BE2C (cell line): ENCODE data around the gene VMO1.

Source experiments
- DNase-seq: peaks from one replicate; pipeline ENCODE4 v3.0.0-alpha.2; 2020
- H3K27me3 ChIP-seq: fragments of 250-450 bp; sonication (Bioruptor Pico); 2 replicates; pipeline ENCODE4 v1.5.1; 2020; ENCODE audit warnings: mild to moderate bottlenecking
- H3K36me3 ChIP-seq: fragments of 250-450 bp; sonication (Bioruptor Pico); 2 replicates; pipeline ENCODE4 v1.5.1; 2020; ENCODE audit warnings: mild to moderate bottlenecking
- H3K4me1 ChIP-seq: fragments of 250-450 bp; sonication (Bioruptor Pico); 2 replicates; pipeline ENCODE4 v1.5.1; 2020
- H3K4me3 ChIP-seq: 2 replicates; pipeline ENCODE4 v1.5.1; 2011; ENCODE audit warnings: low read depth, low read length
- H3K9me3 ChIP-seq: fragments of 250-450 bp; sonication (Bioruptor Pico); 2 replicates; pipeline ENCODE4 v1.5.1; 2020
- TF ChIP-seq, protein P1 (sequence below): IDR thresholded peaks from 2 replicates; pipeline ENCODE4 v1.5.1; 2012; ENCODE audit warnings: mild to moderate bottlenecking, low read depth, low read length

Gene VMO1

DNA sequence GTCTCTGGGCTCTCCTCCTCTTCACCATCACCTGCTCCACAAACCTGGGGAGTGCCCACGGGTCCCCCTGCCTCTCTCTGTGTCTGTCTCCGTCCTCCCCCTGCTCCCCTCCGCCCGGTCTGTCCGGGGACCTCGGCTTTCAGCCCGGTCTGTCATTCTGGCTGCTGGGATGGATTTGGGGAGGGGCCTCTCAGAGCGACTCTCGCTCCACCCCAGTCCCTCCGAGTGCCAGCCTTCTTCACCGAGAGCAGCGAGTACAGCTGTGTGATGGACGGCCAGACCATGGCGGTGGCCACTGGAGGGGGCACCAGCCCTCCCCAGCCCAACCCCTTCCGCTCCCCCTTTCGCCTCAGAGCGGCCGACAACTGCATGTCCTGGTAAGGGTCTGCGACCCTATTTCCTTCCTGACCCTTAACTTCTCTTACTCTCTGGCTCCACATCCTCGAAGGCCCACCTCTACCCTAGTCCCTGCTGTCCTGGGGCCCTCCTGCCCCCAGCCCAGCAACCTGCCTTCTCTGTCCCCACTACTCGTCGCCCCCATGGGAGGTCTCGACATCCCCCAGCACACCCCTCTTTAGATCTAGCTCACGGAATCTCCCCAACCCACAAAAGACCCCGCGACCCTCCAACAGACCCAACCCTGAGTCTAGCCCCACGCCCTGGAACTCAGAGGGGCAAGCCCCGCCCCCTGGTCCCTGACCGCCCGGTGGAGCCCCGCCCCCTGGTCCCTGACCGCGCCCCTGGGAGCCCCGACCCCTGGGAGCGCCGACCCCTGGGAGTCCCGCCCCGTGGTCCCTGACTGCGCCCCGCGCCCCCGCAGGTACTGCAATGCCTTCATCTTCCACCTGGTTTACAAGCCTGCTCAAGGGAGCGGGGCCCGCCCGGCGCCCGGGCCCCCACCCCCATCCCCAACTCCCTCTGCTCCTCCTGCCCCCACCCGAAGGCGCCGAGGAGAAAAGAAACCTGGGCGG is 40.9 kb downstream of the VMO1 start:
- no peaks in the 10 kb centered on the region for H3K36me3 ChIP-seq
- H3K27me3 ChIP-seq, result peaks cover 32% of the 10 kb centered on the region
- H3K4me3 ChIP-seq, result no peak overlapping the region
- DNase-seq, result no peak
- H3K4me1 ChIP-seq, result no peaks in the 10 kb centered on the region
- TF ChIP-seq, protein P1, sequence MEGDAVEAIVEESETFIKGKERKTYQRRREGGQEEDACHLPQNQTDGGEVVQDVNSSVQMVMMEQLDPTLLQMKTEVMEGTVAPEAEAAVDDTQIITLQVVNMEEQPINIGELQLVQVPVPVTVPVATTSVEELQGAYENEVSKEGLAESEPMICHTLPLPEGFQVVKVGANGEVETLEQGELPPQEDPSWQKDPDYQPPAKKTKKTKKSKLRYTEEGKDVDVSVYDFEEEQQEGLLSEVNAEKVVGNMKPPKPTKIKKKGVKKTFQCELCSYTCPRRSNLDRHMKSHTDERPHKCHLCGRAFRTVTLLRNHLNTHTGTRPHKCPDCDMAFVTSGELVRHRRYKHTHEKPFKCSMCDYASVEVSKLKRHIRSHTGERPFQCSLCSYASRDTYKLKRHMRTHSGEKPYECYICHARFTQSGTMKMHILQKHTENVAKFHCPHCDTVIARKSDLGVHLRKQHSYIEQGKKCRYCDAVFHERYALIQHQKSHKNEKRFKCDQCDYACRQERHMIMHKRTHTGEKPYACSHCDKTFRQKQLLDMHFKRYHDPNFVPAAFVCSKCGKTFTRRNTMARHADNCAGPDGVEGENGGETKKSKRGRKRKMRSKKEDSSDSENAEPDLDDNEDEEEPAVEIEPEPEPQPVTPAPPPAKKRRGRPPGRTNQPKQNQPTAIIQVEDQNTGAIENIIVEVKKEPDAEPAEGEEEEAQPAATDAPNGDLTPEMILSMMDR, result no peak
- H3K9me3 ChIP-seq, result no peaks in the 10 kb centered on the region

DNA sequence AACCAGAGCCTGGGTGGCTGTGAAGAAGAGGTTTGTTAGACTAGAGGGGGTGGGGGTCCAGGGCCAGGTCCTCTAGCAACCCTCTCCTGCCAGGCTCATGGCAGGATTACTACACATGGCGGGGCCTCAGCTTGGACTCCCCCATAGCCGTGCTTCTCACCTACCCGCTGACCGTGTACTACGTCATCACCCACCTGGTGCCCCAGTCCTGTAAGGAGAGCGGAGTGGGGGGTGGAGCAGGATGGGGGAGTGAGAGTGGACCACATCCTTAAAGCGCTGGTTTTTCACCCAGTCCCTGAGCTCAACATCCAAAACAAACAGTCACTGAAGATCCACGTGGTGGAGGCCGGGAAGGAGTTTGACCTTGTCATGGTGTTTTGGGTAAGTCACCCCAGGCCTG is 42.3 kb downstream of the VMO1 start:
- no peaks in the 10 kb centered on the region for H3K4me1 ChIP-seq
- H3K9me3 ChIP-seq, result no peaks in the 10 kb centered on the region
- TF ChIP-seq, protein P1, result no peak
- H3K27me3 ChIP-seq, result peaks cover 40% of the 10 kb centered on the region
- H3K4me3 ChIP-seq, result no peak overlapping the region
- H3K36me3 ChIP-seq, result no peaks in the 10 kb centered on the region
- DNase-seq, result no peak

DNA sequence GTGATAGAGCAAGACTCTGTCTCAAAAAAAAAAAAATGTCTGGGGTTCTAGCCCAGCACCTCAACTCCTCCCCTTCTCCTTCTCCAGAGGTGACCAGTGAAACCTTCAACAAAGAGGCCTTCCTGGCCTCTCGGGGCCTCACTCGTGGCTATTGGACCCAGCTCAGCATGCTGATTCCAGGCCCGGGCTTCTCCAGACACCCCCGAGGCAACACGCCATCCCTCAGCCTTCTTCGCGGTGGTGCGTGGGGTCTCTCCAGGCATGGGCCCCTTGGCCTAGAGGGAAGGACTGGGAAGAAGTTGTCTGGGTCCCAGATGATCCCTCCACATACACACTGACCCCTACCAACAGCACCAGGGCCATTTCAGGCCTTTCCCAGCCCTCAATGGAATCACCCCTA is 42.9 kb downstream of the VMO1 start:
- Histone ChIP-seq H3K27me3 (peaks cover 40% of the 10 kb centered on the region), H3K9me3 (no peaks in the 10 kb centered on the region), H3K4me1 (no peaks in the 10 kb centered on the region), H3K4me3 (no peak overlapping the region), H3K36me3 (no peaks in the 10 kb centered on the region)
- TF ChIP-seq, protein P1, result no peak
- no peak for DNase-seq

DNA sequence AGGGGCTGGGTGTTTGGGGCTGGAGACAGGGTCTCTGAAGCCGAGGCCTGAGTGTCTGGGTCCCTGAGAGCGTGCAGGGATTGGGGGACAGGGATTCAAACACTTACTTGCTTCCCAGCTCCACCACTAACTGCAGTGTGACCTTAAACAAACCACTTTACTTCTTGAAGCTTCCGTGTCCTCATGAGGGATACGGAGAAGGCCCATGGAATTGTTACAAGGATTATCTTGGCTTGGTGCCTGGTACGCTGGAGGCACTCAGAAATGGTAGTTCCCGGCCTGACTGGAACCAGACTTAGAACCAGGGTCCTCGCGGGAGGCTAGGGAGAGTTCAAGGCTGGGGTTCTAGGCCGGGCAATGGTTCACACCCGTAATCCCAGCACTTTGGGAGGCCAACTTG is 43.5 kb downstream of the VMO1 start:
- TF ChIP-seq, protein P1, result no peak
- DNase-seq, result no peak
- Histone ChIP-seq H3K4me3 (no peak overlapping the region), H3K36me3 (no peaks in the 10 kb centered on the region), H3K9me3 (no peaks in the 10 kb centered on the region), H3K4me1 (no peaks in the 10 kb centered on the region), H3K27me3 (peaks cover 40% of the 10 kb centered on the region)

DNA sequence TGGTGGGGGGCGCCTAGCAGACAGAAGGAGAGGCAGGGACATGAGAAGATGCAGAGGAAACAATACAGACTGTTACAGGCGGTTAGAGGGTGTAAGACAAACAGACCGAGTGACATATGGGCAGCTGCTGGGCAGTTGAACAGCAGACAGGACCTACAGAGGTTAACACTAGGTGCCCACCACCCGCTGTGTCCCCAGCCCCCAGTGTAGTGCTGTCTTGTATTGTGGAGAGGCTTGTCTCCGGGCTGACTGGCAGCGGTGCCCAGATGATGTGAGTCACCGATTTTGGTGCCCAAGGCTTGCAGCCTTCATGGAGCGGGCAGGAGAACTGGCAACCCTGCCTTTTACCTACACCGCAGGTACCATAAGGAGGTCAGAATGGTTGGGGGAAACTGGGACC is 44.0 kb downstream of the VMO1 start:
- H3K9me3 ChIP-seq, result no peaks in the 10 kb centered on the region
- H3K36me3 ChIP-seq, result no peaks in the 10 kb centered on the region
- TF ChIP-seq, protein P1, result no peak
- no peaks in the 10 kb centered on the region for H3K4me1 ChIP-seq
- H3K27me3 ChIP-seq, result peaks cover 39% of the 10 kb centered on the region
- DNase-seq, result no peak
- no peak overlapping the region for H3K4me3 ChIP-seq

DNA sequence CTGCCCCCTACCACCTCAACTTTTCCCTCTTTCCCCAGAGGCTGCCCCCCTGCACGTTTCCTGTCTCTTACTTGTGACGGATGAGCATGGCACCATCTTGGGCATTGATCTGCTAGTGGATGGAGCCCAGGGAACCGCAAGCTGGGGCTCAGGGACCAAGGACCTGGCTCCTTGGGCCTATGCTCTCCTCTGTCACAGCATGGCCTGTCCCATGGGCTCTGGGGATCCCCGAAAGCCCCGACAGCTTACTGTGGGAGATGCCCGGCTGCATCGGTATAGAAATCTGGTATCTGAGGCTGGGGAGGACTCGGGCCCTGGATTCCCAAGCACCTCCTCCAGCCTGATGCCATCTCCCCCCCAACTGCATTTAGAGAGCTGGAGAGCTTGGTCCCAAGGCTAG is 44.6 kb downstream of the VMO1 start:
- Histone ChIP-seq H3K36me3 (no peaks in the 10 kb centered on the region), H3K9me3 (no peaks in the 10 kb centered on the region), H3K27me3 (peaks cover 38% of the 10 kb centered on the region), H3K4me3 (no peak overlapping the region), H3K4me1 (no peaks in the 10 kb centered on the region)
- TF ChIP-seq, protein P1, result no peak
- DNase-seq, result no peak
